Karpas-422 (cell line): ENCODE results near the gene SELENON. TPM values are rescaled to one million over a fixed set of nuclear protein-coding genes. Genes with fewer than 3 reads are reported as not detected.
"Not testable (repeated sequence)": the region's sequence is repeated elsewhere in the genome, so short reads cannot be mapped to it uniquely, and the experiment has no call there.

Experiments
- DNase-seq: peaks from one replicate; pipeline ENCODE4 v3.0.0-alpha.2; 2015
- H2AFZ ChIP-seq: fragments of 200-600 bp; sonication (generic); 2 replicates; pipeline ENCODE4 v1.6.1; 2014; ENCODE audit warnings: antibody characterized with exemption, low read length, mixed read lengths
- H3K27ac ChIP-seq: fragments of 200-600 bp; sonication (generic); 2 replicates; pipeline ENCODE4 v1.5.1; 2014; ENCODE audit warnings: mild to moderate bottlenecking, low read length, moderate library complexity
- H3K27me3 ChIP-seq: fragments of 200-600 bp; sonication (generic); 2 replicates; pipeline ENCODE4 v1.6.1; 2014; ENCODE audit warnings: low read length, mixed read lengths
- H3K36me3 ChIP-seq: fragments of 200-600 bp; sonication (generic); 2 replicates; pipeline ENCODE4 v1.6.1; 2014; ENCODE audit warnings: low read length, mixed read lengths; ENCODE audit not compliant: insufficient read depth
- H3K4me1 ChIP-seq: fragments of 200-600 bp; sonication (generic); 2 replicates; pipeline ENCODE4 v1.6.1; 2014; ENCODE audit warnings: mild to moderate bottlenecking, low read length, mixed read lengths
- H3K4me2 ChIP-seq: fragments of 200-600 bp; sonication (generic); 2 replicates; pipeline ENCODE4 v1.6.1; 2014; ENCODE audit warnings: low read length, low read depth, mild to moderate bottlenecking; ENCODE audit not compliant: poor library complexity, severe bottlenecking
- H3K4me3 ChIP-seq: fragments of 200-600 bp; sonication (generic); 2 replicates; pipeline ENCODE4 v1.5.1; 2014; ENCODE audit warnings: mild to moderate bottlenecking, antibody characterized with exemption, low read length, mixed read lengths
- H3K79me2 ChIP-seq: fragments of 200-600 bp; sonication (generic); 2 replicates; pipeline ENCODE4 v1.6.1; 2014; ENCODE audit warnings: mild to moderate bottlenecking, low read length, mixed read lengths
- H3K9ac ChIP-seq: fragments of 200-600 bp; sonication (generic); 2 replicates; pipeline ENCODE4 v1.6.0; 2014; ENCODE audit warnings: low read length
- H3K9me2 ChIP-seq: fragments of 200-600 bp; sonication (generic), shearing (Covaris generic); replicated peaks from 2 replicates; pipeline ENCODE4 v1.6.0; 2014; ENCODE audit warnings: mild to moderate bottlenecking, low read length, moderate library complexity; ENCODE audit not compliant: insufficient read depth
- H3K9me3 ChIP-seq: fragments of 300-700, 200-600 bp; sonication (generic); 2 replicates; pipeline ENCODE4 v1.6.1; 2014; ENCODE audit warnings: low read length, mixed read lengths
- H4K20me1 ChIP-seq: fragments of 200-600 bp; sonication (generic); 2 replicates; pipeline ENCODE4 v1.6.1; 2014; ENCODE audit warnings: mild to moderate bottlenecking, antibody characterized with exemption, low read length, low read depth; ENCODE audit not compliant: insufficient read depth
- total RNA-seq: library from RNA; depleted of rRNA; stranded (reverse); fragments of >200 nt; shearing (Covaris generic); gene quantifications from 2 replicates; pipeline ENCODE4 v1.2.3, GENCODE V29; 2014; ENCODE audit warnings: low replicate concordance

The SELENON gene
- total RNA-seq, 1 experiment from 2014 or later: 5.1 TPM

DNA sequence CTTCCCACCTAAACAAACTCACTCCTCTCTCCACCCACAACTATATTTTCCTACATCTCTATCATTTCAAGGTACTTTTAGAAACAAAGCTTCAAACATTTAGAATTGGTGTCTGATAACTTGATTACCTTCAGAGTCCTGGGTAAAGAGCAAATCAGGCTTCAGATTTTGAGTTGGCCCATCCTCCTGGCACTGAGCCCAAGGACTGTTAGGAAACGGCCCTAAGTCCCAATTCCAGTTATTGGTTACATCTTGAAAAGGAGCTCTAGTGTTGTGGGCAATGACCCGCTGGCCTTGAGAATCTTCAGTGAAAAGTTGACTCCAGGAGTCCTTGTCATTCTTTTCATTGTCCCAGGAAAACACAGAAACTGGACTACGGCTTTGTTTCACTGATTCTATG, 34.9 kb downstream of the SELENON start:
- no peaks in the 10 kb centered on the region for H3K27me3 ChIP-seq
- no peak overlapping the region for H3K9ac ChIP-seq
- H3K27ac ChIP-seq: no peak overlapping the region
- no peaks in the 10 kb centered on the region for H3K9me2 ChIP-seq
- no peaks in the 10 kb centered on the region for H3K9me3 ChIP-seq
- peaks cover 12% of the 10 kb centered on the region; the same call in 1 of the 2 replicates for H4K20me1 ChIP-seq
- H3K36me3 ChIP-seq: peaks cover 34% of the 10 kb centered on the region; the same call in 1 of the 2 replicates
- no peak for DNase-seq
- no peak overlapping the region for H3K4me2 ChIP-seq
- no peak overlapping the region for H2AFZ ChIP-seq
- H3K4me3 ChIP-seq: no peak overlapping the region
- no peaks in the 10 kb centered on the region for H3K4me1 ChIP-seq
- H3K79me2 ChIP-seq: peaks cover 34% of the 10 kb centered on the region

DNA sequence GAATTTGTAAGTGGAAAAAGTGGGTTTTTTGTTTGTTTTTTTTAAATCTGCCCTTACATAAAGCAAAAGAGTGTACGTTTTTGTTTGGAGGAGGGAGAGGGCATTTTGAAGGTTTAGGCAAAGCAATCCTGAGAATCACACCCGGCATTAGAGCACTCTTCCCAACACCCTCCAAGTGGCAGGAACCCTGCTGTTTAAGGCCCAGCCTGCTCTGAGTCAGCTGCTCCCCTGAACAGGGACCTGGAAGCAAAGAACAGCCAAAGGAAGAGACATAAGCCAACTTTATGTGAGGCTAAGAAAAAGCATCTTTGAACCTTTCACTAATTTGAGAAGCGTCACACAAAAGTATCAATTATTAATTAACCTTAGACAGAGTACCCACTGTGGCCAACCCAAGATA, 36.7 kb downstream of the SELENON start:
- Histone ChIP-seq H4K20me1 (peaks cover 10% of the 10 kb centered on the region; the same call in 1 of the 2 replicates), H3K36me3 (peaks cover 19% of the 10 kb centered on the region; the same call in 1 of the 2 replicates), H3K9me2 (no peaks in the 10 kb centered on the region), H3K9me3 (no peaks in the 10 kb centered on the region), H2AFZ (no peak overlapping the region), H3K27ac (no peak overlapping the region), H3K79me2 (peaks cover 49% of the 10 kb centered on the region), H3K4me3 (no peak overlapping the region), H3K4me2 (no peak overlapping the region), H3K9ac (no peak overlapping the region), H3K27me3 (no peaks in the 10 kb centered on the region), H3K4me1 (peaks cover under 1% of the 10 kb centered on the region)
- no peak for DNase-seq

DNA sequence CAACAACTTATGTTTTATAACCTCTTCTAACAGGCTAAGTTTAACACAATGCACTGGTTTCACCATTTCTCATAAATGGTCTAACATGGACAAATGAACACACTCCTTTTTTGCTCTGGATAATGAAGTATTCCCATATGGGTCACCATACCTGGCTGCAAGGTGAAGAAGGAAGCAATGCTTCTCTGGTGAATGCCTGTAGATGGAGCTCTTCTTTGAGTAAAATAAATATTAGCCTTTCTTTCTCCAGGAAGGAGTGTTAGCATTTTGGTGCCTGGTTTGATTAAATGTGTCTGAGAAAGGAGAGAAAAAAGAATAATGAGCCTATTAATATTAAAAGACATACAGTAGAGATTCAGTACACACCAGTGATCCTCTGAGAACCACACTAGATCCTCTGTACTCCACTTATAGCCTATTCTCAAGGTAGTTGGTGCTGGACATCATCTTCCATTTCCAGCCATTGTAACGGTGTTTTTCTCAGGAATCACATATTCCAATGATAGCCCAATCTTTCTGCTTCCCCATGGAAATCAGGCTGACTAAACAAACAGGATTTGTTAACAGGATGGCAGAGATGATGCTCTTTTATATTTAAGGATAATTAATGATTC, 37.4 kb downstream of the SELENON start:
- Histone ChIP-seq H3K4me2 (no peak overlapping the region), H3K27ac (no peak overlapping the region), H3K79me2 (peaks cover 56% of the 10 kb centered on the region), H2AFZ (no peak overlapping the region), H3K27me3 (no peaks in the 10 kb centered on the region), H3K9ac (no peak overlapping the region), H3K9me3 (no peaks in the 10 kb centered on the region), H3K4me3 (no peak overlapping the region), H3K4me1 (peaks cover 7% of the 10 kb centered on the region), H4K20me1 (peaks cover 7% of the 10 kb centered on the region; the same call in 1 of the 2 replicates), H3K9me2 (no peaks in the 10 kb centered on the region), H3K36me3 (peaks cover 13% of the 10 kb centered on the region; the same call in 1 of the 2 replicates)
- DNase-seq: peak; percentile 49

DNA sequence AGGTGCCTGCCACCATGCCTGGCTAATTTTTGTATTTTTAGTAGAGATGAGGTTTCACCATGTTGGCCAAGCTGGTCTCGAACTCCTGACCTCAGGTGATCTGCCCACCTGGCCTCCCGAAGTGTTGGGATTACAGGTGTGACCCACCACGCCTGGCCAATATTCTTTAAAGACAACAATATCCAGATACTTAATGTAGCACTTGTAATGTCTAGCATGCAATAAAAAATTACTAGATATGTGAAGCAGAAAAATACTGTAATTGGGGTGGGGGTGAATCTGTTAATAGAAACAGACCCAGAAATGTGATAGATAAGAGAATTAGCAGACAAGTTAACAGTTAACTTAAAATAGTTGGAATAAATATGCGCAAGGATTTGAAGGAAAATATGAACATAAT, 39.8 kb downstream of the SELENON start:
- not testable (repeated sequence) for H3K9ac ChIP-seq, H3K9me2 ChIP-seq, H3K4me3 ChIP-seq, H3K4me2 ChIP-seq, H3K9me3 ChIP-seq, H3K27ac ChIP-seq, H3K27me3 ChIP-seq, DNase-seq, H4K20me1 ChIP-seq, H3K36me3 ChIP-seq, H2AFZ ChIP-seq
- peaks cover 67% of the 10 kb centered on the region for H3K79me2 ChIP-seq
- H3K4me1 ChIP-seq: peaks cover 21% of the 10 kb centered on the region

DNA sequence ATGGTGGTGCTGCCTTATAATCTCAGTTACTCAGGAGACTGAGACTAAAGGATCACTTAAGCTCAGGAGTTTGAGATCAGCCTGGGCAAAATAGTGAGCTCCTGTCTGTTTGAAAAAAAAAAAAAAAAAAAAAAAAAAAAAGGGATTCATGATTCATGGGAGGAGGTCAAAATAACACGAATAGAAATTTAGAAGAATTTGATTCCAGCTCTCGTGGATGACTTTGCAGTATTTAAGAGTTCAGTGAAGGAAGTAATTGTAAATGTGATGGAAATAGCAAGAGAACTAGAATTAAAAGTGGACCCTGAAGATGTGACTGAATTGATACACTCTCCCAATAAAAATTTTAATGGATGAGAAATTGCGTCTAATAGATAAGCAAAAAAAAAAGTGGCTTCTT, 43.5 kb downstream of the SELENON start:
- H3K4me1 ChIP-seq: peaks cover 34% of the 10 kb centered on the region
- H3K79me2 ChIP-seq: peaks cover 91% of the 10 kb centered on the region
- no peaks in the 10 kb centered on the region for H3K36me3 ChIP-seq
- H2AFZ ChIP-seq: no peak overlapping the region
- H3K4me2 ChIP-seq: no peak overlapping the region
- H4K20me1 ChIP-seq: no peaks in the 10 kb centered on the region
- H3K4me3 ChIP-seq: no peak overlapping the region
- no peak for DNase-seq
- H3K9me2 ChIP-seq: no peaks in the 10 kb centered on the region
- no peak overlapping the region for H3K27ac ChIP-seq
- no peaks in the 10 kb centered on the region for H3K27me3 ChIP-seq
- H3K9me3 ChIP-seq: no peaks in the 10 kb centered on the region
- H3K9ac ChIP-seq: no peak overlapping the region

DNA sequence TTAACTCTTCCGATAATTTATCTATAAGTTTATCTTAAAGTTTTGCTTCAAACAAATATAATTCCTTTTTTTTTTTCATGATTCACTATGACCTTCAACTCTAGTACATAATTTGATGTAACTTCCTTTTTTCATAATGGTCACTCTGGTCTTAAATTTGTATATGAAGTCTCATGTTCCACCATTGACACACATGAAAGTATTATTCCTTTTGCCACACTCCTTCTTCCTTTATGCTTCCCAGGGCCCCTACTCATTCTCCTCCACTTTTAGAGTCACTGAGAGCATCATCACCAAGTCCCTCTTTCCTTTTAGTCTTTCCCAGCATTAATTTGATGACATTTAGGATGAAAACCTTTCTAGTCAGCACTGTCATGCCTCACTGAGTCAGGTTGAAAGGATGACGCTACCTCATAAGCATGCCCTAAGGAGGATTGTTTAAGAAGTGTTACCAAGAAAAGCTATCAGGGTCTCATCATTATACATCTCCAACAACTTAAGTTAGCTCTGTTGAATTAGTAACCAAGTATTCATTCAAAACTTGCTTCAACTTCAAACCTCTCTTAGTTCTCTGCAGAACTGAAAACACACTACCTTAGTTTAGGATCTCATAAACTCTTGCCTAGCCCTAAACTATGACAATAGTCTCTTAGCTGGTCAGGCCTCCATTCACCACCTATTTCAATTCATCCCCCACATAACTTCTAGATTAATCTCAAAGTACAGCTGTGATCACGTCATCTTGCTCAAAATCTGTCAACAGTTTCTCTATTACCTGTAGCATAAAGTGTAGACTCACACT, 44.7 kb downstream of the SELENON start:
- no peak overlapping the region for H2AFZ ChIP-seq
- no peaks in the 10 kb centered on the region for H4K20me1 ChIP-seq
- peak overlapping the region; percentile 57 for H3K4me2 ChIP-seq
- no peaks in the 10 kb centered on the region for H3K36me3 ChIP-seq
- no peaks in the 10 kb centered on the region for H3K9me2 ChIP-seq
- H3K27me3 ChIP-seq: no peaks in the 10 kb centered on the region
- no peak for DNase-seq
- H3K4me1 ChIP-seq: peaks cover 34% of the 10 kb centered on the region
- H3K9ac ChIP-seq: peak overlapping the region; percentile 33; the same call in 1 of the 2 replicates
- peak overlapping the region; percentile 16 for H3K4me3 ChIP-seq
- peak overlapping the region; percentile 73 for H3K27ac ChIP-seq
- H3K79me2 ChIP-seq: peaks cover 91% of the 10 kb centered on the region
- no peaks in the 10 kb centered on the region for H3K9me3 ChIP-seq

DNA sequence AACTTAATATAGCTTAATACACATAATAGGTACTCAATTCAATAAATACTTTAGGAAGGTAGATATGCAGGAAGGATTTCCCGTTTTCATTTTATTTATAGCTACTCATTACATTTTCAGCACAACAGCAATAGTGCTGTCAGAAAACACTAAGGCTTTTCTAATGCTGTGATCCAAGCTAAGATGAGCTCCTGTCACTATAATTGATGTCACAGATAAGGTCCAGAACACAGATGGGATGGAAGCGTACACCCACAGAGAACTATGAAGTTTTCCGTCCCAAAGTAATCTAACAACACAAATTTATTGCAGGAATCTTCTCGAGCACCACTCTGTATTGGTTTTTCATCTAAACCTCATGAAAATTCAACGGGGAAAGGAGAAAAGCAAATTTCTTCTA, 45.7 kb downstream of the SELENON start:
- no peaks in the 10 kb centered on the region for H4K20me1 ChIP-seq
- H3K9me3 ChIP-seq: no peaks in the 10 kb centered on the region
- no peak overlapping the region for H3K4me3 ChIP-seq
- DNase-seq: no peak
- peak overlapping the region; percentile 73 for H3K27ac ChIP-seq
- peaks cover 5% of the 10 kb centered on the region; the same call in 1 of the 2 replicates for H3K36me3 ChIP-seq
- no peak overlapping the region for H2AFZ ChIP-seq
- H3K79me2 ChIP-seq: peaks cover 91% of the 10 kb centered on the region
- no peaks in the 10 kb centered on the region for H3K9me2 ChIP-seq
- H3K4me2 ChIP-seq: peak overlapping the region; percentile 57
- H3K4me1 ChIP-seq: peaks cover 34% of the 10 kb centered on the region
- no peaks in the 10 kb centered on the region for H3K27me3 ChIP-seq
- H3K9ac ChIP-seq: peak overlapping the region; percentile 33; the same call in 1 of the 2 replicates

DNA sequence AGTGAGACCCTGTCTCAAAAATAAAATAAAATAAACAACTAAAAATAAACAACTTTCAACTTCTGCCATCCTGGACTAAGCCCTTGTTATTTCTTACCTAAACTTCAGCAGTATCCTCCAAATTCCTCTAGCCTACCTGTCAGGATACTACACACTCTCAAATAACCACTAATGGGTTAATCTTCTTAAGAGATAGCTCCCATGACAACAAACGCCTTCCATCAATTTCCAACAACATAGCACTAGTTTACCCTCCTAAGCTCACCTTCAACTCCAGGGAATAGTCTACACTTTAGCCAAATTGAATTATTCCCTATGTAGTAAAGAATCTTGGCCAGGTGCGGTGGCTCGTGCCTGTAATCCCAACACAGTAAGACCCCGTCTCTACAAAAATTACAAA, 47.9 kb downstream of the SELENON start:
- Histone ChIP-seq H4K20me1 (no peaks in the 10 kb centered on the region), H3K27ac (no peak overlapping the region), H2AFZ (no peak overlapping the region), H3K4me1 (peaks cover 25% of the 10 kb centered on the region), H3K4me2 (no peak overlapping the region), H3K27me3 (no peaks in the 10 kb centered on the region), H3K9me2 (no peaks in the 10 kb centered on the region), H3K79me2 (peaks cover 94% of the 10 kb centered on the region), H3K9me3 (peaks cover 5% of the 10 kb centered on the region; the same call in 1 of the 2 replicates), H3K36me3 (peaks cover 5% of the 10 kb centered on the region; the same call in 1 of the 2 replicates), H3K4me3 (no peak overlapping the region), H3K9ac (no peak overlapping the region)
- no peak for DNase-seq
